22Rv1 (cell line): Measurements from ENCODE around the gene ERVW-1.

Source experiments
- ZFX ChIP-seq: fragments of 450-650 bp; IDR thresholded peaks from 2 replicates; pipeline ENCODE4 v1.6.1; 2017; ENCODE audit warnings: antibody characterized with exemption, borderline replicate concordance
- TF ChIP-seq, protein P1 (sequence below): fragments of 450-650 bp; IDR thresholded peaks from 2 replicates; pipeline ENCODE4 v1.5.1; 2017; ENCODE audit warnings: mild to moderate bottlenecking

DNA sequence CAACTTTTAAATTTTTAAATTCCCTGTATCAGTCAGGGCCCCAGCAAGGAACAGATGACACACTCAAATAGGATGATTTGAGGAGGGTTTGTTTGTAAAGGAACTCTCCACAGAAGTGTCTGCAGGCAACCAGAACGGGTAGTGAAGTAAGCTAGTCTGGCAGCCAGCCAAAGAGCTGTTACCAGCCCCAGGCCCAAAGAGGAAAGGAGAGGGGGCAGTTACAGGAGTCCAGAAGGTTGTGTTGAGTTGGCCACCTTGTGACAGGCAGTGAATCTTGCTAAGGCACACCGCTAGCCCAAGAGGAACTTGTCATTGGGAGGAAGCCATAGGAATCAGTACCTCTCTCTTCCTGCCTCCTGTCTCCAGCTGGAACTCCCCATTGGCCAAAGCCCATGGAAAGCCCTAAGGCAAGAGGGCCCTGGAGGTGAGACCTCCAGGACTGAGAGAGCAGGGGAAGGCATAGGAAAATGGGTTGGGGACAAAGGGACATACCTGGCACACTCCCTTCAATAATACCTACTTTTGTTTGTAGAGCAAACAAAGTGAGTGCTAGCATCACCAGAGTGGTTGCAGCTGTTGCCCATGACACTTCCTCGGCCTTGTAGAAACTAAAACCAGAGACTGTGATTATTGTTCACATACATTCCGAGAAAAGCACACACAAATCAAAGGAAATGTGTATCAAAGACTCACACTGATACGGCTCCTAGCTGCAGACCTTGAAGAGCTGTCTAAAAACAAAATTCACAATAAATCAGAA is 55.9 kb downstream of the ERVW-1 start:
- TF ChIP-seq, protein P1, sequence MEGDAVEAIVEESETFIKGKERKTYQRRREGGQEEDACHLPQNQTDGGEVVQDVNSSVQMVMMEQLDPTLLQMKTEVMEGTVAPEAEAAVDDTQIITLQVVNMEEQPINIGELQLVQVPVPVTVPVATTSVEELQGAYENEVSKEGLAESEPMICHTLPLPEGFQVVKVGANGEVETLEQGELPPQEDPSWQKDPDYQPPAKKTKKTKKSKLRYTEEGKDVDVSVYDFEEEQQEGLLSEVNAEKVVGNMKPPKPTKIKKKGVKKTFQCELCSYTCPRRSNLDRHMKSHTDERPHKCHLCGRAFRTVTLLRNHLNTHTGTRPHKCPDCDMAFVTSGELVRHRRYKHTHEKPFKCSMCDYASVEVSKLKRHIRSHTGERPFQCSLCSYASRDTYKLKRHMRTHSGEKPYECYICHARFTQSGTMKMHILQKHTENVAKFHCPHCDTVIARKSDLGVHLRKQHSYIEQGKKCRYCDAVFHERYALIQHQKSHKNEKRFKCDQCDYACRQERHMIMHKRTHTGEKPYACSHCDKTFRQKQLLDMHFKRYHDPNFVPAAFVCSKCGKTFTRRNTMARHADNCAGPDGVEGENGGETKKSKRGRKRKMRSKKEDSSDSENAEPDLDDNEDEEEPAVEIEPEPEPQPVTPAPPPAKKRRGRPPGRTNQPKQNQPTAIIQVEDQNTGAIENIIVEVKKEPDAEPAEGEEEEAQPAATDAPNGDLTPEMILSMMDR, result no peak
- no peak for TF ChIP-seq ZFX
